H1 (cell line): Measurements from ENCODE around the gene PCSK1N. TPM values are rescaled to one million over a fixed set of nuclear protein-coding genes. Genes with fewer than 3 reads are reported as not detected.

ENCODE experiments used
- NRF1 ChIP-seq: IDR thresholded peaks from 2 replicates; pipeline ENCODE4 v1.6.1; 2011; ENCODE audit warnings: mild to moderate bottlenecking, low read depth, low read length, improper control_type of control experiment
- polyA plus RNA-seq, 7 experiments: library from polyadenylated mRNA; depleted of rRNA in 3 of 7; stranded (reverse) in 5 of 7; unstranded in 2 of 7; fragments of >200 nt in 5 of 7; fragments of 200-250 nt in 2 of 7; gene quantifications; 1 replicate in 5 of 7; 2 replicates in 1 of 7; 4 replicates in 1 of 7; pipeline versions ENCODE4 v1.2.1 to v1.2.3, GENCODE V29; 2011 to 2013; ENCODE audit warnings: missing spikeins in 2 of 7, mixed read lengths in 2 of 7
- total RNA-seq: library from RNA; stranded (reverse); fragmentation: NEBNext Ultra II Directional; extraction: Animal tissue kit (Norgen Biotek cat#: 25700); gene quantifications from 2 replicates; pipeline ENCODE4 v1.2.1, GENCODE V29; 2021
- TF ChIP-seq, protein P1 (sequence below): fragments of 300-600 bp; sonication (generic); IDR thresholded peaks from 2 replicates; pipeline ENCODE4 v1.7.1; 2012; ENCODE audit warnings: low read length, moderate library complexity, mild to moderate bottlenecking, inconsistent platforms; ENCODE audit not compliant: insufficient replicate concordance
- TF ChIP-seq, protein P2 (sequence below): IDR thresholded peaks from 2 replicates; pipeline ENCODE4 v1.6.1; 2011; ENCODE audit warnings: low read depth, mild to moderate bottlenecking, low read length; ENCODE audit not compliant: insufficient read depth
- TF ChIP-seq, protein P3 (sequence below): IDR thresholded peaks from 2 replicates; pipeline ENCODE4 v1.6.1; 2012; ENCODE audit warnings: inconsistent platforms

Gene PCSK1N
- total and polyA plus RNA-seq, 2 of the 8 experiments (the other 6 are each of a cell fraction or from before 2014, with no cell fraction given): 3.6 to 4.5 TPM

DNA sequence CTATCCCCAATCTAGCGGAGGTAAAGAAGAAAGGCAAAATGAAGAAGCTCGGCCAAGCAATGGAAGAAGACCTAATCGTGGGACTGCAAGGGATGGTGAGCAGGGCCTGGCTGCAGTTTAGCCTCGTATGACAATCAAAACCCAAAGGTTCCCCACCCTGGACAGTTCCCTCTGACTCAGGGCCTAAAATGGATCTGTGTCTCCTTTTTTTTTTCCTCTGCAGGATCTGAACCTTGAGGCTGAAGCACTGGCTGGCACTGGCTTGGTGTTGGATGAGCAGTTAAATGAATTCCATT is 32.6 kb downstream of the PCSK1N start (continued):
- TF ChIP-seq, protein P1, sequence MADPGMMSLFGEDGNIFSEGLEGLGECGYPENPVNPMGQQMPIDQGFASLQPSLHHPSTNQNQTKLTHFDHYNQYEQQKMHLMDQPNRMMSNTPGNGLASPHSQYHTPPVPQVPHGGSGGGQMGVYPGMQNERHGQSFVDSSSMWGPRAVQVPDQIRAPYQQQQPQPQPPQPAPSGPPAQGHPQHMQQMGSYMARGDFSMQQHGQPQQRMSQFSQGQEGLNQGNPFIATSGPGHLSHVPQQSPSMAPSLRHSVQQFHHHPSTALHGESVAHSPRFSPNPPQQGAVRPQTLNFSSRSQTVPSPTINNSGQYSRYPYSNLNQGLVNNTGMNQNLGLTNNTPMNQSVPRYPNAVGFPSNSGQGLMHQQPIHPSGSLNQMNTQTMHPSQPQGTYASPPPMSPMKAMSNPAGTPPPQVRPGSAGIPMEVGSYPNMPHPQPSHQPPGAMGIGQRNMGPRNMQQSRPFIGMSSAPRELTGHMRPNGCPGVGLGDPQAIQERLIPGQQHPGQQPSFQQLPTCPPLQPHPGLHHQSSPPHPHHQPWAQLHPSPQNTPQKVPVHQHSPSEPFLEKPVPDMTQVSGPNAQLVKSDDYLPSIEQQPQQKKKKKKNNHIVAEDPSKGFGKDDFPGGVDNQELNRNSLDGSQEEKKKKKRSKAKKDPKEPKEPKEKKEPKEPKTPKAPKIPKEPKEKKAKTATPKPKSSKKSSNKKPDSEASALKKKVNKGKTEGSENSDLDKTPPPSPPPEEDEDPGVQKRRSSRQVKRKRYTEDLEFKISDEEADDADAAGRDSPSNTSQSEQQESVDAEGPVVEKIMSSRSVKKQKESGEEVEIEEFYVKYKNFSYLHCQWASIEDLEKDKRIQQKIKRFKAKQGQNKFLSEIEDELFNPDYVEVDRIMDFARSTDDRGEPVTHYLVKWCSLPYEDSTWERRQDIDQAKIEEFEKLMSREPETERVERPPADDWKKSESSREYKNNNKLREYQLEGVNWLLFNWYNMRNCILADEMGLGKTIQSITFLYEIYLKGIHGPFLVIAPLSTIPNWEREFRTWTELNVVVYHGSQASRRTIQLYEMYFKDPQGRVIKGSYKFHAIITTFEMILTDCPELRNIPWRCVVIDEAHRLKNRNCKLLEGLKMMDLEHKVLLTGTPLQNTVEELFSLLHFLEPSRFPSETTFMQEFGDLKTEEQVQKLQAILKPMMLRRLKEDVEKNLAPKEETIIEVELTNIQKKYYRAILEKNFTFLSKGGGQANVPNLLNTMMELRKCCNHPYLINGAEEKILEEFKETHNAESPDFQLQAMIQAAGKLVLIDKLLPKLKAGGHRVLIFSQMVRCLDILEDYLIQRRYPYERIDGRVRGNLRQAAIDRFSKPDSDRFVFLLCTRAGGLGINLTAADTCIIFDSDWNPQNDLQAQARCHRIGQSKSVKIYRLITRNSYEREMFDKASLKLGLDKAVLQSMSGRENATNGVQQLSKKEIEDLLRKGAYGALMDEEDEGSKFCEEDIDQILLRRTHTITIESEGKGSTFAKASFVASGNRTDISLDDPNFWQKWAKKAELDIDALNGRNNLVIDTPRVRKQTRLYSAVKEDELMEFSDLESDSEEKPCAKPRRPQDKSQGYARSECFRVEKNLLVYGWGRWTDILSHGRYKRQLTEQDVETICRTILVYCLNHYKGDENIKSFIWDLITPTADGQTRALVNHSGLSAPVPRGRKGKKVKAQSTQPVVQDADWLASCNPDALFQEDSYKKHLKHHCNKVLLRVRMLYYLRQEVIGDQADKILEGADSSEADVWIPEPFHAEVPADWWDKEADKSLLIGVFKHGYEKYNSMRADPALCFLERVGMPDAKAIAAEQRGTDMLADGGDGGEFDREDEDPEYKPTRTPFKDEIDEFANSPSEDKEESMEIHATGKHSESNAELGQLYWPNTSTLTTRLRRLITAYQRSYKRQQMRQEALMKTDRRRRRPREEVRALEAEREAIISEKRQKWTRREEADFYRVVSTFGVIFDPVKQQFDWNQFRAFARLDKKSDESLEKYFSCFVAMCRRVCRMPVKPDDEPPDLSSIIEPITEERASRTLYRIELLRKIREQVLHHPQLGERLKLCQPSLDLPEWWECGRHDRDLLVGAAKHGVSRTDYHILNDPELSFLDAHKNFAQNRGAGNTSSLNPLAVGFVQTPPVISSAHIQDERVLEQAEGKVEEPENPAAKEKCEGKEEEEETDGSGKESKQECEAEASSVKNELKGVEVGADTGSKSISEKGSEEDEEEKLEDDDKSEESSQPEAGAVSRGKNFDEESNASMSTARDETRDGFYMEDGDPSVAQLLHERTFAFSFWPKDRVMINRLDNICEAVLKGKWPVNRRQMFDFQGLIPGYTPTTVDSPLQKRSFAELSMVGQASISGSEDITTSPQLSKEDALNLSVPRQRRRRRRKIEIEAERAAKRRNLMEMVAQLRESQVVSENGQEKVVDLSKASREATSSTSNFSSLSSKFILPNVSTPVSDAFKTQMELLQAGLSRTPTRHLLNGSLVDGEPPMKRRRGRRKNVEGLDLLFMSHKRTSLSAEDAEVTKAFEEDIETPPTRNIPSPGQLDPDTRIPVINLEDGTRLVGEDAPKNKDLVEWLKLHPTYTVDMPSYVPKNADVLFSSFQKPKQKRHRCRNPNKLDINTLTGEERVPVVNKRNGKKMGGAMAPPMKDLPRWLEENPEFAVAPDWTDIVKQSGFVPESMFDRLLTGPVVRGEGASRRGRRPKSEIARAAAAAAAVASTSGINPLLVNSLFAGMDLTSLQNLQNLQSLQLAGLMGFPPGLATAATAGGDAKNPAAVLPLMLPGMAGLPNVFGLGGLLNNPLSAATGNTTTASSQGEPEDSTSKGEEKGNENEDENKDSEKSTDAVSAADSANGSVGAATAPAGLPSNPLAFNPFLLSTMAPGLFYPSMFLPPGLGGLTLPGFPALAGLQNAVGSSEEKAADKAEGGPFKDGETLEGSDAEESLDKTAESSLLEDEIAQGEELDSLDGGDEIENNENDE: no peak
- TF ChIP-seq NRF1: no peak
- TF ChIP-seq, protein P2, sequence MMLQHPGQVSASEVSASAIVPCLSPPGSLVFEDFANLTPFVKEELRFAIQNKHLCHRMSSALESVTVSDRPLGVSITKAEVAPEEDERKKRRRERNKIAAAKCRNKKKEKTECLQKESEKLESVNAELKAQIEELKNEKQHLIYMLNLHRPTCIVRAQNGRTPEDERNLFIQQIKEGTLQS: no peak
- TF ChIP-seq, protein P3, sequence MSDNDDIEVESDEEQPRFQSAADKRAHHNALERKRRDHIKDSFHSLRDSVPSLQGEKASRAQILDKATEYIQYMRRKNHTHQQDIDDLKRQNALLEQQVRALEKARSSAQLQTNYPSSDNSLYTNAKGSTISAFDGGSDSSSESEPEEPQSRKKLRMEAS: no peak
